WERI-Rb-1 (cell line): ENCODE results near the gene BCAS3.
"Not testable (repeated sequence)": the region's sequence is repeated elsewhere in the genome, so short reads cannot be mapped to it uniquely, and the experiment has no call there.

ENCODE experiments used
- DNase-seq: peaks from one replicate; pipeline ENCODE4 v3.0.0-alpha.2; 2020
- H3K27ac ChIP-seq: fragments of 250-450 bp; sonication (Bioruptor Pico); 2 replicates; pipeline ENCODE4 v1.5.1; 2020; ENCODE audit warnings: mild to moderate bottlenecking, moderate library complexity
- H3K27me3 ChIP-seq: fragments of 250-450 bp; sonication (Bioruptor Pico); 2 replicates; pipeline ENCODE4 v1.5.1; 2021; ENCODE audit warnings: mild to moderate bottlenecking, low read depth, moderate library complexity; ENCODE audit not compliant: insufficient read depth, severe bottlenecking
- H3K36me3 ChIP-seq: fragments of 250-450 bp; sonication (Bioruptor Pico); 2 replicates; pipeline ENCODE4 v1.5.1; 2020; ENCODE audit warnings: mild to moderate bottlenecking, moderate library complexity
- H3K4me3 ChIP-seq: 2 replicates; pipeline ENCODE4 v1.5.1; 2011; ENCODE audit warnings: low read depth, mild to moderate bottlenecking, control low read depth, low read length
- H3K9me3 ChIP-seq: fragments of 250-450 bp; sonication (Bioruptor Pico); 2 replicates; pipeline ENCODE4 v1.5.1; 2021; ENCODE audit warnings: mild to moderate bottlenecking, moderate library complexity; ENCODE audit not compliant: severe bottlenecking
- TF ChIP-seq, protein P1 (sequence below): IDR thresholded peaks from 2 replicates; pipeline ENCODE4 v1.5.1; 2011; ENCODE audit warnings: low read depth, mild to moderate bottlenecking, control low read depth, inconsistent platforms, low read length

The BCAS3 gene

GRCh38 chr17:61018938-61019337, 341.3 kb downstream of the BCAS3 start:
- Histone ChIP-seq H3K4me3 (no peak overlapping the region), H3K27ac (no peak overlapping the region), H3K9me3 (no peaks in the 10 kb centered on the region), H3K36me3 (no peaks in the 10 kb centered on the region), H3K27me3 (no peaks in the 10 kb centered on the region)
- no peak for DNase-seq
- TF ChIP-seq, protein P1, sequence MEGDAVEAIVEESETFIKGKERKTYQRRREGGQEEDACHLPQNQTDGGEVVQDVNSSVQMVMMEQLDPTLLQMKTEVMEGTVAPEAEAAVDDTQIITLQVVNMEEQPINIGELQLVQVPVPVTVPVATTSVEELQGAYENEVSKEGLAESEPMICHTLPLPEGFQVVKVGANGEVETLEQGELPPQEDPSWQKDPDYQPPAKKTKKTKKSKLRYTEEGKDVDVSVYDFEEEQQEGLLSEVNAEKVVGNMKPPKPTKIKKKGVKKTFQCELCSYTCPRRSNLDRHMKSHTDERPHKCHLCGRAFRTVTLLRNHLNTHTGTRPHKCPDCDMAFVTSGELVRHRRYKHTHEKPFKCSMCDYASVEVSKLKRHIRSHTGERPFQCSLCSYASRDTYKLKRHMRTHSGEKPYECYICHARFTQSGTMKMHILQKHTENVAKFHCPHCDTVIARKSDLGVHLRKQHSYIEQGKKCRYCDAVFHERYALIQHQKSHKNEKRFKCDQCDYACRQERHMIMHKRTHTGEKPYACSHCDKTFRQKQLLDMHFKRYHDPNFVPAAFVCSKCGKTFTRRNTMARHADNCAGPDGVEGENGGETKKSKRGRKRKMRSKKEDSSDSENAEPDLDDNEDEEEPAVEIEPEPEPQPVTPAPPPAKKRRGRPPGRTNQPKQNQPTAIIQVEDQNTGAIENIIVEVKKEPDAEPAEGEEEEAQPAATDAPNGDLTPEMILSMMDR = no peak

DNA sequence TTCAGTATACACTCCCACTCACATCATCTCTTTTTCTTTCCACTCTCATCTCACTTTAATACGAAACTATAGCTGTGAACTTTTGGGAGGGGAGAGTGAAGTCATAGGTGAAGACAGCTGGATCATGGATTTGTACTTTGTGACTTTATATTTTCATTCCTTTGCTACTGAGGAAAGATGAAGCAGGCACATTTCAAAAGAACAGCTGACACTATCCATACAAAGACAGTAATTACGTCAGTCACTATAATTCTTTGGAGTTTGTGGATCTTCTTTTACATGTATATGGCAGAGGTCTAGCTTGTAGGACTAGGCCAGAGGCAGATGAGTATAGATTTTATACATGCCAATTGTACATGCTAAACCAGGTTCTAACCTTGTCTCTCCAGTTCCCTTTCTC, 346.3 kb downstream of the BCAS3 start:
- H3K9me3 ChIP-seq = no peaks in the 10 kb centered on the region
- H3K27ac ChIP-seq = no peak overlapping the region
- no peaks in the 10 kb centered on the region for H3K36me3 ChIP-seq
- H3K4me3 ChIP-seq = no peak overlapping the region
- no peak for DNase-seq
- TF ChIP-seq, protein P1 = no peak
- H3K27me3 ChIP-seq = no peaks in the 10 kb centered on the region

DNA sequence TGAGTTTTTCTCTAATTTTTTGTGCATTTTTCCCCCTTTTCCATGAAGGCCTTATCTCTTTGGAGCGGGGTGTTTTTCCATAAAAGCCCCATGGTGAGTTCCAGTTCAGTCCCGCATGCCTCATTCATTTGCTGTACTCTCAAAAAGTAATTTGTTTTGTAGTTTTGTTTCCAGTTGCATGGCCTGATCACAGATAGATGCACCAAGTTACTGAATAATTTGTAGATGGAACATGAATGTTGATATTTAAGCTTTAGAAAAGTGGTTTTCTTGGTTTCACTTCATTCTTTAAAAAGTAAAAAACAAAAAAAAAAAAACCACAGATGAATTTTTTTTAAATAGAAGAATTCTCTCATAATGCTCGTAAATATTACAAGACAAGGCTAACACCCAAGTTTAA, 349.2 kb downstream of the BCAS3 start:
- Histone ChIP-seq H3K27ac (no peak overlapping the region), H3K4me3 (no peak overlapping the region), H3K36me3 (no peaks in the 10 kb centered on the region), H3K9me3 (no peaks in the 10 kb centered on the region), H3K27me3 (no peaks in the 10 kb centered on the region)
- TF ChIP-seq, protein P1 = no peak
- no peak for DNase-seq

- Histone ChIP-seq H3K27me3 (no peaks in the 10 kb centered on the region), H3K9me3 (no peaks in the 10 kb centered on the region), H3K27ac (no peak overlapping the region), H3K4me3 (no peak overlapping the region), H3K36me3 (no peaks in the 10 kb centered on the region)
- DNase-seq = no peak
- TF ChIP-seq, protein P1 = no peak
Observed at GRCh38 chr17:61029181-61029580, 351.5 kb downstream of the BCAS3 start.

DNA sequence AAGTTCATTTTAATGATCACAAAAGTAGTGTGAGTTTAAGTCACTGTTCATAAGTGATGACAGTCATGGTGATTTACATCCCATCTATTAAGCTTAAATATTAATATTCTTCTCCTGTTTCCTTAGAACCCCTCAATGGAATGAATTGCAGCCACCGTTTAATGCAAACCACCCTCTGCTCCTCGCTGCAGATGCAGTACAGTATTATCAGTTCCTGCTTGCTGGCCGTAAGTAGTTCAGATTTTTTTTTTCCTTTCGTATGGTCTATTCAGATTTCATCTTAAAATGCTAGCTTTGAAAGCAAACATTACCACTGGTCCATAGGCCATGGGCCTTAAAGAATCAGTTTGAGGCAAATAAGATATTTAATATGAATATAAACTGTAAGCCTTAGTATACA, 363.0 kb downstream of the BCAS3 start:
- no peak for DNase-seq
- TF ChIP-seq, protein P1 = no peak
- Histone ChIP-seq H3K27me3 (no peaks in the 10 kb centered on the region), H3K36me3 (no peaks in the 10 kb centered on the region), H3K4me3 (no peak overlapping the region), H3K27ac (no peak overlapping the region), H3K9me3 (no peaks in the 10 kb centered on the region)

- H3K27ac ChIP-seq = not testable (repeated sequence)
Observed at GRCh38 chr17:61042348-61042747, 364.7 kb downstream of the BCAS3 start.

More at GRCh38 chr17:61042348-61042747, 364.7 kb downstream of the BCAS3 start:
- H3K9me3 ChIP-seq, H3K4me3 ChIP-seq, H3K27me3 ChIP-seq, DNase-seq, H3K36me3 ChIP-seq: not testable (repeated sequence)
